GM19023 (cell line): Measurements from ENCODE around the gene BMP10.
"Not testable (repeated sequence)": the region's sequence is repeated elsewhere in the genome, so short reads cannot be mapped to it uniquely, and the experiment has no call there.

ENCODE experiments used
- ATAC-seq: cut with Tn5 transposase; IDR thresholded peaks from one replicate; pipeline ENCODE4 v1.9.1; 2021; ENCODE audit warnings: mild to moderate bottlenecking, moderate library complexity; ENCODE audit not compliant: unreplicated experiment

Gene BMP10

DNA sequence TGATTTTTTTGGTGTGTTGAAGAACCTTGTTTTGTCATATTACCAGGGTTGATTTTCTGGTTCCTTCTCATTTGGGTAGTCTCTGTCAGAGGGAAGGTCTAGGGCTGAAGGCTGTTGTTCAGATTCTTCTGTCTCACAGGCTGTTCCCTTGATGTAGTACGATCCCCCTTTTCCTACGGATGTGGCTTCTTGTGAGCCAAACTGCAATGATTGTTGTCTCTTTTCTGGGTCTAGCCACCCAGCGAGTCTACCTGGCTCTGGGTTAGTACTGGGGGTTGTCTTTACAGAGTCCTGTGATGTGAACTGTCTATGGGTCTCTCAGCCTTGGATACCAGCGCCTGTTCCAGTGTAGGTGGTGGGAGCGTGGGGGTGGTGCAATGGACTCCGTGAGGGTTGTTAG is 24.8 kb upstream of the BMP10 start:
- ATAC-seq = not testable (repeated sequence)

DNA sequence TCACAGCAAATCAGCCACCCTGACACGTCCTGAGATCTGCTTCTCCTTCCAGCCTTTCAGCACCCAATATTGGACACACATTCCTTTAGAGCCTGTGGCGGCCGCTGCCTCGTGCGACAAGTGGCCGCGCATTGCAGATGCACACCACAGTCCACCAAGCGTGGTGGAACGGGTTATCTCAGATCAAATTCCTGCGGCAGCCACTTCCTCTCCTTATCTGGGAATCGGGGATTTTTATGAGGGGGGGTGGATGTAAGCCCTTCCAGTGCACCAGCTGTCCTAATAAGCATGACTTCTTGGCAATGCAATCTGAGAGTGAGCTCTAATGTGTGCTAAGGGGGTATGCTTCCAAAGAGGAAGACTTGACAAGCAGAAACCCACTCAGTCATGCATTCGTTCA is 18.3 kb upstream of the BMP10 start:
- ATAC-seq = no peak

GRCh38 chr2:68889021-68889420 is 17.8 kb upstream of the BMP10 start:
- ATAC-seq = no peak

- ATAC-seq = no peak
These were observed 17.0 kb upstream of the BMP10 start for GRCh38 chr2:68888038-68888704.

GRCh38 chr2:68885811-68886075 is 14.5 kb upstream of the BMP10 start:
- no peak for ATAC-seq

- no peak for ATAC-seq
These were observed 14.0 kb upstream of the BMP10 start for GRCh38 chr2:68885074-68885810.

DNA sequence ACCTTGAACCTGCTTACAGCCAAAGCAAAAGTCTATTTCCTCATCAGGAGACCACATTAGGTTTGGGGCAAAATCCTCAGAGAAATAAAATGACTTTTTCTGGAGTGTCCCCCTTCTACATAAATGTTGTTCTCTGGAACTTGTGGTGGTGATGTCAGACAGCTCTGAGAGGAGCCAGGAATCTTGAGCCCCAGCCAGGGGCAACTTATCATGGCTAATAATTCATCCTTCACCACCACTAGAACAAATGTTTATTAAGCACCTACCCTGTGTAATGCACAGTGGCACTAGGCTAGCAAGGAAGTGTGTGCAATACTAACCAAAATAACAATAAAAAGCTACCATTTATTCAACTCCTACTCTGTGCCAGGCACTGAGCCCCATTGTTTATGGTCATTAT is 9.0 kb upstream of the BMP10 start:
- ATAC-seq = no peak

DNA sequence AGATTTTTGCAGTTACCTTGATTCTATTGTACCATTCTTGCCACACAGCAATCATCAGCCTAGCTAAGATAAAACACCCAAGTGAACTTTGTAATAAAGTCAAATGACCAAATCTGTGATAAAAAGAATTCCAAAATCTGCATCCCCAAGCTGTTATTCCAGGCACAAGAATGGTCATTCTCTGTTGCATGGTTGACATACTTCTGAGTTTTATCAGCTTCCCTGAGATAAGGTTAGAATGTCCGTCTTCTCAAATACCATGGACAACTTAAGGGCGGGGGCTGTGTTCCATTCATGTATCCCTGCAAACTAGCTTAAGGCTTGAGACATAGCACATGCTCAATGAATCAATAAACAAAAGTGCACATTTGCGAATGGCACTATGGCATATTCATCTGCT is 8.1 kb upstream of the BMP10 start:
- ATAC-seq = no peak

GRCh38 chr2:68878753-68879152 is 7.6 kb upstream of the BMP10 start:
- no peak for ATAC-seq

GRCh38 chr2:68878071-68878711 is 7.0 kb upstream of the BMP10 start:
- no peak for ATAC-seq

DNA sequence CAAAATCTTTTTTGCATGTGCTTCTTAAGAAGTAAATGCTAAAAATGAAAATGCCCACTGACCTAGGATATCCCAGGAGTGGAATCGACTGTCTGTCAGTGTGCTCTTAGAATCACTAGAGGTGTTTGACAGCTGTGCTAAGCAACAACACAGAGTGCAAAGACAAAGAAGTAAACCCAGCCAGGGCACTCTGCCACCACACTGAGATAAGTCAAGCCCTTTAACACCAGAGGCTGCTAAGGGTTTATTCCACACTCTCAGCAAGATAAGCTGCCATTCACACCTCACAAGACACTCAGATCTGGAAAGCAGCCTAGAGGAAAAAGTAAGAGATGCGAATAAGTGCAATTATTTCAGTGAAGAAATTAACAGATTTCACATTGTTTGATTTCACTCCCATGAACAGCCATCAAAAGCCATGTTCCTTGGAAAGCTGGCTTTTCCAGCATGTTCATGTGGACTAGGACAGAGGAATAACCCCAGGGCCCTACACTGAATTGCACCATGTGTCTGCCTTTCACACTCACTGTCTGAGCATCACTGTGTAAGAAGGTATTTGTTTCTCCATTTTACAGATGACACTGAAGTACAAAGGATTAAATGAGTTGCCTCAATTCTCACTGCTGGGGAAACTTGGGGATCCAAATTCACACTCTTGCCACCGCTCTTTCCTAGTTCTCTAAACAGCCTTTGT is 6.0 kb upstream of the BMP10 start:
- no peak for ATAC-seq

- no peak for ATAC-seq
These were observed 982 bp downstream of the BMP10 start for GRCh38 chr2:68870215-68870614.

GRCh38 chr2:68865108-68865507 is 6.1 kb downstream of the BMP10 start:
- ATAC-seq = no peak

DNA sequence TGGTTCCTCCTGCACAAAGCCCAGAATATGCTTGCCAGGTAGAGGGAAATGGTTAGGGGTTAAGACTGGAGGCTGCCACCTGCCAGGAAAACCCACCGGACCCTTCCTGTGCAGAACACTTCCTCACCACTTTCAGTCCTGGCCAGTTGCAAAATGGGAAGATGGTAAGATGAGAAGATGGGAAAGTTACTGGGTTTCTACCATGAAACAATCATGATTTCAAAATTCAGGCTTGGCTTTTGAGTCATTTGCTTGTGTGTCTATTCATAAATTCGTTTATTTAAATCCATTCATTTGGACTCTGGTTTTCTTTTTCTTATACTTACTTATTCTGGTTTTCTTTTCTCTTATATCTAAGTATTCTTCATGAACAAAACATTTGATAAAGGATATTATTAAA is 7.2 kb downstream of the BMP10 start:
- ATAC-seq = no peak

DNA sequence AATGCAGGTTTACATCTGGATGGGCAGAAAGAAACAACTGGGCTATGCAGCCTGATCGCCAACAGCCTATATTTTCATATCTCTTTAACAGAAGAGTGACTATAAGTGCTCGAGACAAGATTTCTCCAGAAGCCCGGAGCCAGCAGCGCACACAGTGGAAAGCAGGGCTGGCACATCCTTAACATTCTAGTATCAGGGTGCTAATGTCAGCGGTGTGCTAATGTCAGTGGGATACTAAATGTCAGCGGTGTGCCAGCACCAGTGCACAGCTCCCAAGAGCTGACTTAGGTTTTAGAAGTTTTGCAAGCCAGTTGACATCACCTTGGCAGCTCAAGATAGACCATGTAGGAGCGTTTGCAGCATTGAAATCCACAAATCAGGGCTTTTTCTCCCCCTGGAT is 8.3 kb downstream of the BMP10 start:
- ATAC-seq = no peak

GRCh38 chr2:68861330-68861729 is 9.9 kb downstream of the BMP10 start:
- ATAC-seq = no peak

DNA sequence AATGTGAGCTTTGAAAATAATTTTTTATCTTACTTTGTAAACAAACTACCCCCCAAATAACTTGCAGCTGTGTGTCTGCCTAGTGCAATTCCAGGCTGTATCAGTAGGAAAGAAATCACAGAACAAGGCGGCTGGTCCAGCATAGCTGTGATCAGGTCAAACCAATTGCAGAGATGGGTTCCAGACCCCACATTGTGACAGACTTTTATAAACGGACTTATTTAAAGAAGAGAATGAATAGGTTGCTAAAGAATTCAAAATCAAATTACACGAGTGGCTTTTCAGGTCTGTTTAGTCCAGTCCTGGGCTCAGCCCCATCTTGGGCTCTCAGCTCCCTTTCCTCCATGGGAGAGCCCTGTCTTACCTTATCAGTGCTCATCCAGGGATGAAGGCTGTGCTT is 11.1 kb downstream of the BMP10 start:
- no peak for ATAC-seq

DNA sequence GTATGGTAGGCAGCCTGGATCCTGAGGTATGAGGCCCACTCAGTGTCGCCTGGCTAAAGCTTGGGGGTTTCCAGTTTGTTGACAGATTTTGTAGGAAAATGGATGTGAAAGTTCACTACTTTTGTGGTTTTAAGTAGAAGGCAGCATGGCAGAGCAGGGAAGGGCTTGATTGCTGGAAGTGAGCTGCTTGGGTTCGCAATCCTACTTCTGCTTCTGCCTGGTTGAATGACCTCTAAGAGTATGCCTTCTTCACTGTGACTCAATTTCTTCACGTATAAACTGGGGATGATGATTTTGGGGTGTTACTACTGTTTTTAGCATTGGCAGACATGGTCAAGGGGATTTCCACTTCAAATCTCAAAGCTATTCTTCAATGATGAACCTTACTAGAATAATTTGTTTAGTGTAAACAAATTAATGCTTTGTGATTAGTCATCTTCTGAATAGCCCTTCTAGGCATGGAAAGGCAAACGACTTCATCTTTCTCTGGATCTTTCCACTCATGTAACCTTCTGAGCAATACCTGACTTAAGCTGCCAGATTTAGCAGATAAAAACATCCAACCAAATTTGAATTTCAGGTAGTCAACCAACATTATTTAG is 13.2 kb downstream of the BMP10 start:
- ATAC-seq = no peak

DNA sequence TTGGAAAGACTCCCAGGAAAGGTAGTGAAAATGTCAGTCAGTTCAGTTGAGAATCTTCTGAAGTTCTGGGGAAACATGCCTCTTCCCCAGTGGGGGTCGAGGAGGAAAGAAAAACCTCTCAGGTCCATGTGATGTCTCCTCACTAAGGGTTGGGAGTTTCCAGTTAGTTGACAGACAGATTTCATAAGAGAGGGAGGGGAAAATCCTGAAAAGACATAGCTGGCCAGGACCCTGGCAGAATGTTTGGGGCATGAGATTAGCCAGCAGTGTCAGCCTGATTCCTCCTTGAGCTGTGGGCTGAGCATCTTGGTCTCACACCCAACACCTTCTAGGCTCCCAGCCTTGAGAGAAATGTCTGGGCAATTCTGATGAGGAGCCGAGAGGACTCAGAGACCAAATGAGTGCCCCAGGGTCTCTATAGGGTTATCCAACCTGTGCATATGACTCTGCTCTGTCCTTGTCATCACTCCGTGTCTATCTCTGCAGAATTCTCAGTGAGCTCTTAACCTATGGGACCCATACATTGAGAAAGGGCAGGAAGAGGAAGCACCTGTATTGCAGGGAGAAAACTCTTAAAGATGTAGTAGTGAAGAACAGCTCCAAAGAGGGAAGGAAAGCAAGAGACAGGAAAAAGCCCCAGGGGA is 13.9 kb downstream of the BMP10 start:
- ATAC-seq = no peak

GRCh38 chr2:68855550-68855949 is 15.6 kb downstream of the BMP10 start:
- no peak for ATAC-seq

DNA sequence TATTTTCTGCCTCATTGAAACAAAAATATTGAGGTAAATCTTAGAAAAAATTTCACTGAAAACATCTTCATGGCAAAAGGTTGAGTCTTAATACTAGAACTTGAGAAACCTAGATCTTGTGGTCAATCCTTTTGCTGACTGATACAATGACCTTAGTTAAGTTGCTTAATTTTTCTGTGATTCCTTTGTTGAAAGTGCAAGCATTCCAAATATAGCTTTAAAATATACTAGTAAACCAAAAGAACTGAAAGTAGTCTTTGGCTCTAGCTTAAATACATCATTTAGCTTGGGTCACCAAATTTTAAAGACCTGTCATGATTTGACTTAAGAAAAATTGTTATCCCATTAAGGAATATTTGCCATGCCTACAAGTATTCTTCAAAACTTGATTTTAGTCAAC is 16.7 kb downstream of the BMP10 start:
- ATAC-seq = no peak
